ENCODE results near the gene MST1. TPM values are rescaled to one million over a fixed set of nuclear protein-coding genes. Genes with fewer than 3 reads are reported as not detected.
"Not testable (repeated sequence)": the region's sequence is repeated elsewhere in the genome, so short reads cannot be mapped to it uniquely, and the experiment has no call there.

The MST1 gene
- total RNA-seq, 1 experiment from 2014 or later, result 0.33 TPM

GRCh38 chr3:49691481-49691880 lies 2.2 kb upstream of the MST1 start:
- H3K4me3 ChIP-seq, H3K36me3 ChIP-seq, H3K9me3 ChIP-seq, H3K27me3 ChIP-seq, DNase-seq: not testable (repeated sequence)

- not testable (repeated sequence) for H3K36me3 ChIP-seq, H3K4me3 ChIP-seq, H3K9me3 ChIP-seq, DNase-seq, H3K27me3 ChIP-seq
Measured at GRCh38 chr3:49690856-49691255, 1.6 kb upstream of the MST1 start.

GRCh38 chr3:49689908-49690624 lies 792 bp upstream of the MST1 start:
- H3K27me3 ChIP-seq, DNase-seq, H3K9me3 ChIP-seq, H3K36me3 ChIP-seq: not testable (repeated sequence)
- peak overlapping the region; percentile 86 for H3K4me3 ChIP-seq

GRCh38 chr3:49688338-49689045 lies 782 bp downstream of the MST1 start:
- peak overlapping the region; percentile 86 for H3K4me3 ChIP-seq
- DNase-seq, H3K36me3 ChIP-seq, H3K9me3 ChIP-seq, H3K27me3 ChIP-seq: not testable (repeated sequence)

- not testable (repeated sequence) for H3K4me3 ChIP-seq, H3K9me3 ChIP-seq, H3K27me3 ChIP-seq, DNase-seq, H3K36me3 ChIP-seq
Measured at GRCh38 chr3:49687424-49687795, 1.9 kb downstream of the MST1 start.

- H3K4me3 ChIP-seq, H3K36me3 ChIP-seq, H3K27me3 ChIP-seq, H3K9me3 ChIP-seq, DNase-seq: not testable (repeated sequence)
Measured at GRCh38 chr3:49686769-49687423, 2.4 kb downstream of the MST1 start.

GRCh38 chr3:49686346-49686745 lies 2.9 kb downstream of the MST1 start:
- not testable (repeated sequence) for H3K36me3 ChIP-seq, H3K9me3 ChIP-seq, DNase-seq, H3K27me3 ChIP-seq, H3K4me3 ChIP-seq

GRCh38 chr3:49685846-49686245 lies 3.4 kb downstream of the MST1 start:
- DNase-seq, H3K9me3 ChIP-seq: not testable (repeated sequence)

GRCh38 chr3:49685103-49685502 lies 4.2 kb downstream of the MST1 start:
- H3K9me3 ChIP-seq, result not testable (repeated sequence)

More at GRCh38 chr3:49685846-49686245, 3.4 kb downstream of the MST1 start:
- not testable (repeated sequence) for H3K27me3 ChIP-seq, H3K36me3 ChIP-seq, H3K4me3 ChIP-seq

GRCh38 chr3:49684453-49684852 lies 4.8 kb downstream of the MST1 start:
- H3K4me3 ChIP-seq, H3K9me3 ChIP-seq, H3K36me3 ChIP-seq, H3K27me3 ChIP-seq, DNase-seq: not testable (repeated sequence)

More at GRCh38 chr3:49685103-49685502, 4.2 kb downstream of the MST1 start:
- H3K27me3 ChIP-seq, H3K4me3 ChIP-seq, DNase-seq, H3K36me3 ChIP-seq: not testable (repeated sequence)

- Histone ChIP-seq H3K9me3 (no peaks in the 10 kb centered on the region), H3K27me3 (no peaks in the 10 kb centered on the region), H3K36me3 (no peaks in the 10 kb centered on the region), H3K4me3 (no peak overlapping the region)
- no peak for DNase-seq
Measured at GRCh38 chr3:49683162-49683561, 6.1 kb downstream of the MST1 start.

GRCh38 chr3:49681543-49681942 lies 7.7 kb downstream of the MST1 start:
- Histone ChIP-seq H3K27me3 (no peaks in the 10 kb centered on the region), H3K9me3 (no peaks in the 10 kb centered on the region), H3K4me3 (no peak overlapping the region), H3K36me3 (no peaks in the 10 kb centered on the region)
- no peak for DNase-seq

GRCh38 chr3:49681232-49681522 lies 8.1 kb downstream of the MST1 start:
- H3K27me3 ChIP-seq, result no peaks in the 10 kb centered on the region
- H3K4me3 ChIP-seq, result no peak overlapping the region
- DNase-seq, result no peak
- no peaks in the 10 kb centered on the region for H3K36me3 ChIP-seq
- H3K9me3 ChIP-seq, result no peaks in the 10 kb centered on the region

GRCh38 chr3:49680493-49681231 lies 8.6 kb downstream of the MST1 start:
- H3K27me3 ChIP-seq, result no peaks in the 10 kb centered on the region
- H3K36me3 ChIP-seq, result no peaks in the 10 kb centered on the region

GRCh38 chr3:49675912-49676311 lies 13.4 kb downstream of the MST1 start:
- Histone ChIP-seq H3K36me3 (no peaks in the 10 kb centered on the region), H3K9me3 (no peaks in the 10 kb centered on the region), H3K27me3 (no peaks in the 10 kb centered on the region), H3K4me3 (no peak overlapping the region)
- no peak for DNase-seq

More at GRCh38 chr3:49680493-49681231, 8.6 kb downstream of the MST1 start:
- H3K9me3 ChIP-seq, result no peaks in the 10 kb centered on the region
- DNase-seq, result no peak
- H3K4me3 ChIP-seq, result no peak overlapping the region

GRCh38 chr3:49674497-49674983 lies 14.7 kb downstream of the MST1 start:
- Histone ChIP-seq H3K4me3 (peak overlapping the region; percentile 77), H3K27me3 (no peaks in the 10 kb centered on the region), H3K36me3 (no peaks in the 10 kb centered on the region), H3K9me3 (no peaks in the 10 kb centered on the region)
- no peak for DNase-seq
